ENCODE data around the gene CEP128.

The CEP128 gene

DNA sequence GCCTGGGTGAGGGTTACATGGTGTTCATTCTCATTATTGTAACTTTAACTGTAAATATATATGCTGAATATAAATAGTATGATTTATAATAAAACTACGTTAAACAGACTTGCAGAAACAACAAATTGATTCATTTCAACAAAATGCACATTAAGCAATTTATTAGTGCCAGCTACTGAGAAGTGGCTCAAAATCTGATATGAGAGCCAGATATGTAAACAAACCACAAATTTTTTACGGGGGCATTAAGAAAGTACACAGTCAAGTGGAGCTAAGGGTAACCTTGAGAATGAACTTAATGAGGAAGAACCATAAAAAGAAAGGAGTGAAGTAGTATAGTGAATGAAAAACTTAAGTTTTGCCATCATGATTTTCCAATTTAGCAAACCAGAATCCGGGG lies 40.3 kb downstream of the CEP128 start:
- no peak for DNase-seq (ENCODE audit: low read depth)

GRCh38 chr14:80872645-80873044 lies 68.9 kb downstream of the CEP128 start:
- DNase-seq (ENCODE audit: low read depth), result no peak

GRCh38 chr14:80868260-80868659 lies 73.3 kb downstream of the CEP128 start:
- DNase-seq (ENCODE audit: low read depth), result no peak

GRCh38 chr14:80867798-80868197 lies 73.7 kb downstream of the CEP128 start:
- no peak for DNase-seq (ENCODE audit: low read depth)

DNA sequence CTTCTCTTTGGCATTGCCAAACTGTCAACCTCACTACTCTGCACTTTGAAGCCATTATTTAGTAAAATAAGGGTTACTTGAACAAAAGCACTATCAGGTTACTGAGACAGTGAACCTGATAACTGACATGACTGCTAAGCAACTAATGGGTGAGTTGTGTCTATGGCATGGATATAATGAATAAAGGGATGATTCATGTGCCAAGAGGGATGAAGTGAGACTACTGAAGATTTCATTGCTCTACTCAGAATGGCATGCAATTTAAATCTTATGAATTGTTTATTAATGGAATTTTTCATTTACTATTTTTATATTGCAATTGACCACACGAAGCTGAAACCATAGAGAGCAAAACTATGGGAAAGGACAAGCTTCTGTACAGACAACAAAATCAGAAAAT lies 74.4 kb downstream of the CEP128 start:
- DNase-seq (ENCODE audit: low read depth), result no peak

- no peak for DNase-seq (ENCODE audit: low read depth)
Observed at GRCh38 chr14:80865565-80865964, 76.0 kb downstream of the CEP128 start.

DNA sequence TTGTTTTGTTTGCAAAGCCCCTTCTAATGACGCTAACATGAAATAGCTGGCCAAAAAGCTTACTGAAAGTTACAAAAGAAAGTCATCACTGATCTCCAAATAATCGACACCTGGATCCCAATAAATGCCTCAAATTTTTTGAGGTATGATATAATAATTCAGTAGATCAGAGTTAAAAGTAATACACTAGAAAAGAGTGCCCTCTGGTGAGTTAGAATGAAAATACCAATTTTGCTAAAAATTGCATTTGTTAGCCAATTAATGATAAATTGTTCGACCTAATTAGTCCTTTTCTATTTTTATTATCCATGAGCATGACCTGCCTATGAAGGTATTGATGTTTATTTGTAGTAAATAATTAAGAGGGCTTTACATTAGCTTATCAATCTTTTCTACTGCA lies 78.6 kb downstream of the CEP128 start:
- DNase-seq (ENCODE audit: low read depth), result no peak

DNA sequence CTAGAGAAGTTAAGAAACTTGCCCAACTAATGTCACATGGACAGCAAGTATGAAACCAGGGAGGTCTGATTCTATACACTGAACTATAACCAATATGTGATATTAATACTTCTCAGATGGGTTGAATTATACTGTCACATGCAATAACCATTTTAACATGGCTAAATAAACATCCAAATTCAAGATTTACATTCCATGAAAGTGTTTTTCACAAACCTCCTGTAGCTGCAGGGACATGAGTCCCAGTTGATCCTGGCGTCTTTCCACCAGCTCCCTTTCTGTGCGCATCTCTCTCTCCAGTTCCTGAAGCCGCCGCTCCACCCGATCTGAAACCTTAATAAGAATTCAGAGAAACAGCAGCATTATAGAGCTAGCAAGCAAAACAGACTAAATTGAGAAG lies 79.0 kb downstream of the CEP128 start:
- no peak for DNase-seq (ENCODE audit: low read depth)

GRCh38 chr14:80850197-80850814 lies 91.2 kb downstream of the CEP128 start:
- DNase-seq (ENCODE audit: low read depth), result peak; percentile 18

- no peak for DNase-seq (ENCODE audit: low read depth)
Observed at GRCh38 chr14:80847070-80847469, 94.5 kb downstream of the CEP128 start.

GRCh38 chr14:80845856-80846255 lies 95.7 kb downstream of the CEP128 start:
- no peak for DNase-seq (ENCODE audit: low read depth)

- DNase-seq (ENCODE audit: low read depth), result no peak
Observed at GRCh38 chr14:80844872-80845271, 96.7 kb downstream of the CEP128 start.

- no peak for DNase-seq (ENCODE audit: low read depth)
Observed at GRCh38 chr14:80839743-80840142, 101.8 kb downstream of the CEP128 start.

DNA sequence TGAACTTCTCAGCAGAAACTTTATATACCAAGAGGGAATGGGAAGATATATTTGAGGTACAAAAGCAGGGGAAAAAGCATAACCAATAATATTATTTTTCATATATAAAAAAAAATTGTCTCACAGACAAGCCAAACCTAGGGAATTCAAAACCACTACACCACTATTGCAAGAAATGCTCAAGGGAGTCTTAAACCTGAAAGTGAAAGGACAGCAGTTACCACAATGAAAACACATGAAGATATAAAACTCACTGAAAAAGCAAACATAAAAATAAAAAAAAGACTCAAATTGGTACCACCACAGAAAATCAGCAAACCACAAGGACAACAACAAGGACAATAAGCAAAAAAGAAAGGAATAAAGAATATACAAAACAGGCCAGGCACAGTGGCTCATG lies 131.9 kb downstream of the CEP128 start:
- no peak for DNase-seq (ENCODE audit: low read depth)

DNA sequence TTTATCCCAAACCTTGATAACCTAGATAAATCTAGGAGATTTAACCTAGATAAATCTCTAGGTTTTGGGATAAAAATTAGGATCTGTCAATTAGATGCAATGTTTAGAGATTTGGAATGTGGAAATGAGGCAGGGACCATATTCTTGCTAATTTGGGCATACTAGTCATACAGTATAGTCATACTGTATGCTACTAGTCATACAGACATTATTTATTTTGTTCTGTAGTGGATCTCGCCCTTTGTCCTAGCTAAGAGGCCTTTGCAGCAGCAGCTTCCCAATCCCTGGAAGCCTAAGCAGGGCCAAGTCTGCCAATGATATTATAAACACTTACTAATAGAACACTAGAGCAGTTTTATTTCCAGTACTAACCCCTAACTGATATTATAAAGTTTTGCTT lies 136.4 kb downstream of the CEP128 start:
- no peak for DNase-seq (ENCODE audit: low read depth)

- no peak for DNase-seq (ENCODE audit: low read depth)
Observed at GRCh38 chr14:80798878-80799277, 142.7 kb downstream of the CEP128 start.

GRCh38 chr14:80798211-80798610 lies 143.3 kb downstream of the CEP128 start:
- DNase-seq (ENCODE audit: low read depth), result no peak

DNA sequence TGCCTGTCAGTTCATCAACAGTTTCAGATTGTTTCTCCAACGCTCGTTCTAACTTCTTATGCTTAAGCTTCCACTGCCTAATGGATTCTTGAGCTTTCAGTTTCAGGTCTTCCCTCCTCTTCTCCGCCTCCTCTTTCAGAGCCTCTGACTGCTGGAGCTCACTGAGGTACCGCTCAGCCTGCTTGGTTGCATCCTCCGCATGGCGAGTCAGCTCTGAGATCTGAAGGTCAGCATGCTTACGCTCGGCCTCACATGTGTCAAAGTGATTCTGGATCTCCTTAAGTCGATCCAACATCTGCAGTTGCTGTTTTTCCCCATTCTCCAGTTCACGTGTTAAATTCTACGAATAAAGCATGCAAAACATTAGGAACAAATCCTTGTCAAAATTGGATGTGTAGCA lies 148.8 kb downstream of the CEP128 start:
- no peak for DNase-seq (ENCODE audit: low read depth)

GRCh38 chr14:80787876-80788275 lies 153.7 kb downstream of the CEP128 start:
- no peak for DNase-seq (ENCODE audit: low read depth)

- no peak for DNase-seq (ENCODE audit: low read depth)
Observed at GRCh38 chr14:80784820-80785219, 156.7 kb downstream of the CEP128 start.

DNA sequence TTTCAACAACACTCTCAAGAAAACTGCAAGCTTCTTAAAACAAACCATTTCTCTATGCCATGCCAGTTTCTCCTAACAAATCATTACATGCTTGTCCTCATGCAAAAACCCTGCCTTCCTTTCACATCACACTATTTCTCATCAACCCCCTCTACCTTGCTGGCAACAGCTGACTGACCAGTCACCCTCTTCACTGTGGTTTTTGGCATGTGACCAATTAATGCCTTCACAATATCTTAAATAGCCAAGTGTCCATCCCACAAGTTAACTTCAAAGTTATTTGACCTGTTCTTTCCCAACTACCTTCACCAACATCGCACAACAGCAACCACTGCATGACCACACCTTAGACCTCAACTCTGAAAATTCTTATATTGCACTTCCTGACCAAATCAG lies 159.6 kb downstream of the CEP128 start:
- no peak for DNase-seq (ENCODE audit: low read depth)

- DNase-seq (ENCODE audit: low read depth), result no peak
Observed at GRCh38 chr14:80780500-80780899, 161.0 kb downstream of the CEP128 start.

DNA sequence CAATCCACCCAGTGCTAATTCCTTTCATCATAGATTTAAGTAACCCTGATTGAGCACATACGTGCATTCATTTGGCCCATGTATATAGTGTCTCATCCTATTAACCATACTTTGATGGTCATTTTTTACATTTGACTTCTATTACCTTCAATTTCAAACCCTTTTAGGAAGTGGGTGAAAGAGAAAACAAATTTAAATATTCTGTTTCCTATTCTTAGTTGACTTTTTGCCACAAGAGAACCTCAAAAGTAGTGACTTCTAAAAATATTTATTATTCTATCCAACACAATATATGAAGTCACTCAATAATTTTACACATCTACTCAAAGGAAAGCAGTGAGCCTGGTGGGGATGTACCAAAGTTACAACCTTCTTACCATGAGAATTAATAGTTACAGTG lies 164.9 kb downstream of the CEP128 start:
- no peak for DNase-seq (ENCODE audit: low read depth)

DNA sequence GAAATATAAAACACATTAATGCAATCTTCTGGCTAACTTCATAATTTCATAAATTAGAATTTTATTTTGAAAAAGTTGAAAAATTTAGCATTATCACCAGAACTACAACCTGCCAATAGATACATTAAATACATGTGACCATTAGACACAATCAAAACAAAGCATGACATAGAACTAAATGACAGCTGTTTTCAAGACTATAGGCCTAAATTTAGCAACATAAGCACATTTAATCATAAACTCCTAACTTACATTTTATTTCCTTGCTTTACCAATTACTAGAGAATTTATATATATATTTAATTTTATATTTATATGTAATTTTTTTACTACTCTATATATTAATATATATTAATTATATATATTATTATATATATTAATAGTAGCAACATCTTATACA lies 165.4 kb downstream of the CEP128 start:
- no peak for DNase-seq (ENCODE audit: low read depth)

DNA sequence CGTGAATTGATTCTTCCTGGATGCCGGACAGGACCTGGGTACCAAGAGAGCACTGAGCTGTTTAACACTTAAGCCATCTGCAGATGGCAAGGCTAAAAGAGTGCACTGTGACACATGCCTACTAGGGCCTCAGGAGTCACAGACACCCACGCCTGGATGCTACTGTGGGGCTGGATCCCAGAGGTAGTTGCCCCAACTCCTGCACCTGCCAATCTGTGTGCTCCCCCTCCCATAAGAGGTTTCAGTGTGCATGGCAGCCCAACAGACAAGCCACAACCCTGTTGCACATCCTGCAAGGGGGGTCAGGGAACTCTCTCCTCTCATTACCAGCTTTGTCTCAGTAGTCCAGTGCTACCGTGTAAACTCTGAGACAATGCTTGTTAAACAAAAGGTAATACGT lies 169.0 kb downstream of the CEP128 start:
- DNase-seq (ENCODE audit: low read depth), result no peak
